ENCODE results near the gene RBM20.
"Not testable (repeated sequence)": the region's sequence is repeated elsewhere in the genome, so short reads cannot be mapped to it uniquely, and the experiment has no call there.

Gene RBM20

GRCh38 chr10:110762849-110763211 is 118.7 kb downstream of the RBM20 start:
- Histone ChIP-seq H3K27ac (ENCODE audit: low read depth, low read length) (no peak overlapping the region), H3K27me3 (ENCODE audit: control insufficient read depth in 1 of 2, insufficient read depth in 2 of 2, low read length in 2 of 2) (no peaks in the 10 kb centered on the region), H3K4me1 (ENCODE audit: insufficient read depth, low read length) (no peaks in the 10 kb centered on the region), H3K9ac (ENCODE audit: low read length) (no peak overlapping the region), H3K4me3 (ENCODE audit: low read depth in 1 of 2, low read length in 2 of 2) (no peak overlapping the region), H3K9me3 (ENCODE audit: low read length) (no peaks in the 10 kb centered on the region), H3K36me3 (ENCODE audit: insufficient read depth, low read length) (no peaks in the 10 kb centered on the region)

GRCh38 chr10:110764378-110764777 is 120.2 kb downstream of the RBM20 start:
- Histone ChIP-seq H3K36me3 (ENCODE audit: insufficient read depth, low read length) (no peaks in the 10 kb centered on the region), H3K9me3 (ENCODE audit: low read length) (no peaks in the 10 kb centered on the region), H3K27me3 (ENCODE audit: control insufficient read depth in 1 of 2, insufficient read depth in 2 of 2, low read length in 2 of 2) (no peaks in the 10 kb centered on the region), H3K27ac (ENCODE audit: low read depth, low read length) (no peak overlapping the region), H3K4me3 (ENCODE audit: low read depth in 1 of 2, low read length in 2 of 2) (no peak overlapping the region), H3K9ac (ENCODE audit: low read length) (no peak overlapping the region), H3K4me1 (ENCODE audit: insufficient read depth, low read length) (no peaks in the 10 kb centered on the region)

GRCh38 chr10:110764793-110765512 is 120.8 kb downstream of the RBM20 start:
- Histone ChIP-seq H3K4me1 (ENCODE audit: insufficient read depth, low read length) (no peaks in the 10 kb centered on the region), H3K27me3 (ENCODE audit: control insufficient read depth in 1 of 2, insufficient read depth in 2 of 2, low read length in 2 of 2) (no peaks in the 10 kb centered on the region), H3K4me3 (ENCODE audit: low read depth in 1 of 2, low read length in 2 of 2) (no peak overlapping the region)

GRCh38 chr10:110765513-110766319 is 121.6 kb downstream of the RBM20 start:
- Histone ChIP-seq H3K9me3 (ENCODE audit: low read length) (no peaks in the 10 kb centered on the region), H3K4me1 (ENCODE audit: insufficient read depth, low read length) (no peaks in the 10 kb centered on the region), H3K36me3 (ENCODE audit: insufficient read depth, low read length) (no peaks in the 10 kb centered on the region), H3K27ac (ENCODE audit: low read depth, low read length) (no peak overlapping the region), H3K9ac (ENCODE audit: low read length) (no peak overlapping the region), H3K4me3 (ENCODE audit: low read depth in 1 of 2, low read length in 2 of 2) (no peak overlapping the region), H3K27me3 (ENCODE audit: control insufficient read depth in 1 of 2, insufficient read depth in 2 of 2, low read length in 2 of 2) (no peaks in the 10 kb centered on the region)

More at GRCh38 chr10:110764793-110765512, 120.8 kb downstream of the RBM20 start:
- Histone ChIP-seq H3K9me3 (ENCODE audit: low read length) (no peaks in the 10 kb centered on the region), H3K9ac (ENCODE audit: low read length) (no peak overlapping the region), H3K27ac (ENCODE audit: low read depth, low read length) (no peak overlapping the region), H3K36me3 (ENCODE audit: insufficient read depth, low read length) (no peaks in the 10 kb centered on the region)

GRCh38 chr10:110767601-110768000 is 123.5 kb downstream of the RBM20 start:
- H3K9me3 ChIP-seq (ENCODE audit: low read length); H3K9ac ChIP-seq (ENCODE audit: low read length); H3K4me1 ChIP-seq (ENCODE audit: insufficient read depth, low read length); H3K27me3 ChIP-seq (ENCODE audit: control insufficient read depth in 1 of 2, insufficient read depth in 2 of 2, low read length in 2 of 2); H3K36me3 ChIP-seq (ENCODE audit: insufficient read depth, low read length); H3K4me3 ChIP-seq (ENCODE audit: low read depth in 1 of 2, low read length in 2 of 2); H3K27ac ChIP-seq (ENCODE audit: low read depth, low read length): not testable (repeated sequence)

- Histone ChIP-seq H3K4me3 (ENCODE audit: low read depth in 1 of 2, low read length in 2 of 2) (no peak overlapping the region), H3K27ac (ENCODE audit: low read depth, low read length) (no peak overlapping the region)
These were observed 126.1 kb downstream of the RBM20 start for GRCh38 chr10:110770243-110770642.

GRCh38 chr10:110771486-110771885 is 127.3 kb downstream of the RBM20 start:
- H3K27ac ChIP-seq (ENCODE audit: low read depth, low read length): no peak overlapping the region
- no peak overlapping the region for H3K9ac ChIP-seq (ENCODE audit: low read length)
- H3K4me1 ChIP-seq (ENCODE audit: insufficient read depth, low read length): no peaks in the 10 kb centered on the region
- H3K9me3 ChIP-seq (ENCODE audit: low read length): no peaks in the 10 kb centered on the region
- no peak overlapping the region for H3K4me3 ChIP-seq (ENCODE audit: low read depth in 1 of 2, low read length in 2 of 2)
- no peaks in the 10 kb centered on the region for H3K27me3 ChIP-seq (ENCODE audit: control insufficient read depth in 1 of 2, insufficient read depth in 2 of 2, low read length in 2 of 2)
- no peaks in the 10 kb centered on the region for H3K36me3 ChIP-seq (ENCODE audit: insufficient read depth, low read length)

More at GRCh38 chr10:110770243-110770642, 126.1 kb downstream of the RBM20 start:
- no peaks in the 10 kb centered on the region for H3K27me3 ChIP-seq (ENCODE audit: control insufficient read depth in 1 of 2, insufficient read depth in 2 of 2, low read length in 2 of 2)
- H3K9ac ChIP-seq (ENCODE audit: low read length): no peak overlapping the region
- H3K9me3 ChIP-seq (ENCODE audit: low read length): no peaks in the 10 kb centered on the region
- H3K4me1 ChIP-seq (ENCODE audit: insufficient read depth, low read length): no peaks in the 10 kb centered on the region
- H3K36me3 ChIP-seq (ENCODE audit: insufficient read depth, low read length): no peaks in the 10 kb centered on the region

- no peaks in the 10 kb centered on the region for H3K36me3 ChIP-seq (ENCODE audit: insufficient read depth, low read length)
These were observed 127.9 kb downstream of the RBM20 start for GRCh38 chr10:110771991-110772390.

GRCh38 chr10:110772454-110773025 is 128.4 kb downstream of the RBM20 start:
- Histone ChIP-seq H3K4me3 (ENCODE audit: low read depth in 1 of 2, low read length in 2 of 2) (no peak overlapping the region), H3K27me3 (ENCODE audit: control insufficient read depth in 1 of 2, insufficient read depth in 2 of 2, low read length in 2 of 2) (no peaks in the 10 kb centered on the region), H3K27ac (ENCODE audit: low read depth, low read length) (no peak overlapping the region), H3K4me1 (ENCODE audit: insufficient read depth, low read length) (no peaks in the 10 kb centered on the region), H3K9ac (ENCODE audit: low read length) (no peak overlapping the region), H3K36me3 (ENCODE audit: insufficient read depth, low read length) (no peaks in the 10 kb centered on the region), H3K9me3 (ENCODE audit: low read length) (no peaks in the 10 kb centered on the region)

More at GRCh38 chr10:110771991-110772390, 127.9 kb downstream of the RBM20 start:
- no peaks in the 10 kb centered on the region for H3K27me3 ChIP-seq (ENCODE audit: control insufficient read depth in 1 of 2, insufficient read depth in 2 of 2, low read length in 2 of 2)
- H3K9me3 ChIP-seq (ENCODE audit: low read length): no peaks in the 10 kb centered on the region
- H3K4me3 ChIP-seq (ENCODE audit: low read depth in 1 of 2, low read length in 2 of 2): no peak overlapping the region
- no peak overlapping the region for H3K9ac ChIP-seq (ENCODE audit: low read length)
- no peak overlapping the region for H3K27ac ChIP-seq (ENCODE audit: low read depth, low read length)
- no peaks in the 10 kb centered on the region for H3K4me1 ChIP-seq (ENCODE audit: insufficient read depth, low read length)

- no peaks in the 10 kb centered on the region for H3K9me3 ChIP-seq (ENCODE audit: low read length)
- H3K4me1 ChIP-seq (ENCODE audit: insufficient read depth, low read length): no peaks in the 10 kb centered on the region
- H3K4me3 ChIP-seq (ENCODE audit: low read depth in 1 of 2, low read length in 2 of 2): no peak overlapping the region
- H3K27ac ChIP-seq (ENCODE audit: low read depth, low read length): no peak overlapping the region
- no peaks in the 10 kb centered on the region for H3K27me3 ChIP-seq (ENCODE audit: control insufficient read depth in 1 of 2, insufficient read depth in 2 of 2, low read length in 2 of 2)
- H3K9ac ChIP-seq (ENCODE audit: low read length): no peak overlapping the region
- no peaks in the 10 kb centered on the region for H3K36me3 ChIP-seq (ENCODE audit: insufficient read depth, low read length)
These were observed 129.5 kb downstream of the RBM20 start for GRCh38 chr10:110773693-110774068.

GRCh38 chr10:110774069-110775019 is 130.2 kb downstream of the RBM20 start:
- H3K9me3 ChIP-seq (ENCODE audit: low read length): no peaks in the 10 kb centered on the region
- H3K36me3 ChIP-seq (ENCODE audit: insufficient read depth, low read length): no peaks in the 10 kb centered on the region
- no peak overlapping the region for H3K4me3 ChIP-seq (ENCODE audit: low read depth in 1 of 2, low read length in 2 of 2)
- no peaks in the 10 kb centered on the region for H3K27me3 ChIP-seq (ENCODE audit: control insufficient read depth in 1 of 2, insufficient read depth in 2 of 2, low read length in 2 of 2)
- no peak overlapping the region for H3K27ac ChIP-seq (ENCODE audit: low read depth, low read length)
- no peaks in the 10 kb centered on the region for H3K4me1 ChIP-seq (ENCODE audit: insufficient read depth, low read length)
- H3K9ac ChIP-seq (ENCODE audit: low read length): no peak overlapping the region
